Measurements from ENCODE around the gene ZBTB16. TPM values are rescaled to one million over a fixed set of nuclear protein-coding genes. Genes with fewer than 3 reads are reported as not detected.
A peak's percentile ranks its signal among the peaks of the same experiment; 100 is the strongest.

Gene ZBTB16
- total and polyA plus RNA-seq, 2 experiments from 2014 or later = 0.29 to 1.4 TPM

- Mint-ChIP-seq H3K4me3 (no peak overlapping the region), H3K27me3 (ENCODE audit: insufficient read depth, low read depth, poor library complexity) (peaks cover 5% of the 10 kb centered on the region), H3K9me3 (no peaks in the 10 kb centered on the region), H3K27ac (no peak overlapping the region), H3K4me1 (peaks cover 17% of the 10 kb centered on the region), H3K36me3 (ENCODE audit: low read depth) (no peaks in the 10 kb centered on the region)
- DNase-seq (ENCODE audit: low spot score) (no peak), ATAC-seq (no peak)
- Histone ChIP-seq H3K4me1 (ENCODE audit: insufficient read depth) (peaks cover 11% of the 10 kb centered on the region), H3K27me3 (ENCODE audit: insufficient read depth) (no peaks in the 10 kb centered on the region), H3F3A (replicated peaks; ENCODE audit: low read depth) (no peaks in the 10 kb centered on the region), H4K20me1 (replicated peaks; ENCODE audit: insufficient read depth) (no peaks in the 10 kb centered on the region), H3K36me3 (ENCODE audit: insufficient read depth) (no peaks in the 10 kb centered on the region), H3K27ac (ENCODE audit: low read depth) (no peak overlapping the region), H3K9me2 (ENCODE audit: insufficient read depth) (no peaks in the 10 kb centered on the region), H3K79me2 (replicated peaks; ENCODE audit: insufficient read depth) (no peaks in the 10 kb centered on the region), H3K4me2 (no peak overlapping the region), H2AFZ (peak overlapping the region; percentile 63; the same call in 1 of the 2 replicates), H3K4me3 (no peak overlapping the region)
- no peak for TF ChIP-seq JUNB (IDR thresholded peaks at IDR 0.05; ENCODE audit: unreplicated experiment)
- TF ChIP-seq STAT1 (IDR thresholded peaks at IDR 0.05; ENCODE audit: unreplicated experiment) = no peak
- no peak for TF ChIP-seq ZNF114 (CRISPR knock-in tag; IDR thresholded peaks at IDR 0.05)
- no peak for TF ChIP-seq CREB1 (CRISPR knock-in tag; IDR thresholded peaks at IDR 0.05; ENCODE audit: low read depth)
- TF ChIP-seq, protein P1, sequence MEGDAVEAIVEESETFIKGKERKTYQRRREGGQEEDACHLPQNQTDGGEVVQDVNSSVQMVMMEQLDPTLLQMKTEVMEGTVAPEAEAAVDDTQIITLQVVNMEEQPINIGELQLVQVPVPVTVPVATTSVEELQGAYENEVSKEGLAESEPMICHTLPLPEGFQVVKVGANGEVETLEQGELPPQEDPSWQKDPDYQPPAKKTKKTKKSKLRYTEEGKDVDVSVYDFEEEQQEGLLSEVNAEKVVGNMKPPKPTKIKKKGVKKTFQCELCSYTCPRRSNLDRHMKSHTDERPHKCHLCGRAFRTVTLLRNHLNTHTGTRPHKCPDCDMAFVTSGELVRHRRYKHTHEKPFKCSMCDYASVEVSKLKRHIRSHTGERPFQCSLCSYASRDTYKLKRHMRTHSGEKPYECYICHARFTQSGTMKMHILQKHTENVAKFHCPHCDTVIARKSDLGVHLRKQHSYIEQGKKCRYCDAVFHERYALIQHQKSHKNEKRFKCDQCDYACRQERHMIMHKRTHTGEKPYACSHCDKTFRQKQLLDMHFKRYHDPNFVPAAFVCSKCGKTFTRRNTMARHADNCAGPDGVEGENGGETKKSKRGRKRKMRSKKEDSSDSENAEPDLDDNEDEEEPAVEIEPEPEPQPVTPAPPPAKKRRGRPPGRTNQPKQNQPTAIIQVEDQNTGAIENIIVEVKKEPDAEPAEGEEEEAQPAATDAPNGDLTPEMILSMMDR (conservative IDR thresholded peaks at IDR 0.05; ENCODE audit: low read depth in 2 of 2) = no peak
- TF ChIP-seq ETS1 (IDR thresholded peaks at IDR 0.05) = no peak
Measured at GRCh38 chr11:114260483-114260882, 201.0 kb downstream of the ZBTB16 start.

- Histone ChIP-seq H3K9me2 (ENCODE audit: insufficient read depth) (no peaks in the 10 kb centered on the region), H3K36me3 (ENCODE audit: insufficient read depth) (no peaks in the 10 kb centered on the region), H3K4me1 (ENCODE audit: insufficient read depth) (peaks cover 11% of the 10 kb centered on the region), H3K4me3 (no peak overlapping the region), H3K79me2 (replicated peaks; ENCODE audit: insufficient read depth) (no peaks in the 10 kb centered on the region), H3K27me3 (ENCODE audit: insufficient read depth) (no peaks in the 10 kb centered on the region), H2AFZ (0 out of 2 replicates have a peak overlapping the region, but pooled peaks have one; percentile 32), H4K20me1 (replicated peaks; ENCODE audit: insufficient read depth) (no peaks in the 10 kb centered on the region), H3F3A (replicated peaks; ENCODE audit: low read depth) (no peaks in the 10 kb centered on the region), H3K27ac (ENCODE audit: low read depth) (no peak overlapping the region), H3K4me2 (no peak overlapping the region)
- Mint-ChIP-seq H3K36me3 (ENCODE audit: low read depth) (no peaks in the 10 kb centered on the region), H3K4me1 (peaks cover 16% of the 10 kb centered on the region), H3K27me3 (ENCODE audit: insufficient read depth, low read depth, poor library complexity) (peaks cover 5% of the 10 kb centered on the region), H3K9me3 (no peaks in the 10 kb centered on the region), H3K4me3 (no peak overlapping the region), H3K27ac (no peak overlapping the region)
- ATAC-seq = no peak
- DNase-seq (ENCODE audit: low spot score) = no peak
- TF ChIP-seq CREB1 (CRISPR knock-in tag; IDR thresholded peaks at IDR 0.05; ENCODE audit: low read depth) (no peak), REST (IDR thresholded peaks at IDR 0.05; ENCODE audit: unreplicated experiment) (no peak), POLR2AphosphoS5 (IDR thresholded peaks at IDR 0.05; ENCODE audit: low read depth) (no peak), ETS1 (IDR thresholded peaks at IDR 0.05) (no peak)
- TF ChIP-seq, protein P1 (conservative IDR thresholded peaks at IDR 0.05; ENCODE audit: low read depth in 2 of 2) = no peak
Measured at GRCh38 chr11:114261791-114262190, 202.3 kb downstream of the ZBTB16 start.

Measured in GM23338 (cell line).